OCI-LY1 (cell line): ENCODE data around the gene CEND1.
A peak's percentile ranks its signal among the peaks of the same experiment; 100 is the strongest.

ENCODE experiments used
- H2AFZ ChIP-seq: fragments of 200-600 bp; sonication (generic), shearing (Covaris generic); 2 replicates; pipeline ENCODE4 v1.6.0; 2014; ENCODE audit warnings: antibody characterized with exemption, mild to moderate bottlenecking, low read length
- H3F3A ChIP-seq: fragments of 200-600 bp; sonication (generic), shearing (Covaris generic); 2 replicates; pipeline ENCODE4 v1.6.0; 2014; ENCODE audit warnings: mild to moderate bottlenecking, antibody characterized with exemption, low read length, moderate library complexity; ENCODE audit not compliant: insufficient read depth
- H3K27ac ChIP-seq: fragments of 200-600 bp; sonication (generic); 2 replicates; pipeline ENCODE4 v1.5.1; 2014; ENCODE audit warnings: low read length, mixed run types, mild to moderate bottlenecking, low read depth; ENCODE audit not compliant: poor library complexity, severe bottlenecking
- H3K27me3 ChIP-seq: fragments of 200-600 bp; sonication (generic); 2 replicates; pipeline ENCODE4 v1.6.0; 2014; ENCODE audit warnings: antibody characterized with exemption, mild to moderate bottlenecking, low read length, moderate library complexity; ENCODE audit not compliant: insufficient read depth
- H3K36me3 ChIP-seq: fragments of 200-600 bp; sonication (generic); 2 replicates; pipeline ENCODE4 v1.6.1; 2014; ENCODE audit warnings: mild to moderate bottlenecking, antibody characterized with exemption, low read length, moderate library complexity, mixed read lengths; ENCODE audit not compliant: insufficient read depth
- H3K4me1 ChIP-seq: fragments of 200-600 bp; sonication (generic); 2 replicates; pipeline ENCODE4 v1.5.1; 2014; ENCODE audit warnings: mild to moderate bottlenecking, low read length, moderate library complexity; ENCODE audit not compliant: insufficient read depth, severe bottlenecking
- H3K4me2 ChIP-seq: fragments of 200-600 bp; sonication (generic), shearing (Covaris generic); 2 replicates; pipeline ENCODE4 v1.6.1; 2014; ENCODE audit warnings: low read length
- H3K4me3 ChIP-seq: fragments of 200-600 bp; sonication (generic); 2 replicates; pipeline ENCODE4 v1.5.1; 2014; ENCODE audit warnings: low read length, low read depth, mild to moderate bottlenecking, mixed read lengths; ENCODE audit not compliant: poor library complexity, severe bottlenecking
- H3K79me2 ChIP-seq: fragments of 200-600 bp; shearing (Covaris generic); 2 replicates; pipeline ENCODE4 v1.6.1; 2016; ENCODE audit warnings: mixed run types, low read length, mixed read lengths; ENCODE audit not compliant: insufficient read depth
- H3K9ac ChIP-seq: fragments of 200-600 bp; sonication (generic), shearing (Covaris generic); 2 replicates; pipeline ENCODE4 v1.6.1; 2014; ENCODE audit warnings: mild to moderate bottlenecking, low read length, mixed read lengths
- H3K9me2 ChIP-seq: fragments of 200-600 bp; sonication (generic), shearing (Covaris generic); 2 replicates; pipeline ENCODE4 v1.6.1; 2014; ENCODE audit warnings: low read depth, mild to moderate bottlenecking, low read length, mixed read lengths
- H3K9me3 ChIP-seq: fragments of 200-600 bp; shearing (Covaris generic); 2 replicates; pipeline ENCODE4 v1.6.1; 2014; ENCODE audit warnings: low read length, mixed read lengths
- H4K20me1 ChIP-seq: fragments of 200-600 bp; sonication (generic), shearing (Covaris generic); 2 replicates; pipeline ENCODE4 v1.6.0; 2016; ENCODE audit warnings: mild to moderate bottlenecking, low read length; ENCODE audit not compliant: insufficient read depth
- EZH2 ChIP-seq: fragments of 200-600 bp; sonication (generic), shearing (Covaris generic); IDR thresholded peaks from 2 replicates; pipeline ENCODE4 v1.8.0; 2017; ENCODE audit warnings: borderline replicate concordance, mixed run types, mild to moderate bottlenecking, antibody characterized with exemption, low read length, moderate library complexity, mixed read lengths
- TF ChIP-seq, protein P1 (sequence below): fragments of 200-600 bp; sonication (generic), shearing (Covaris generic); IDR thresholded peaks from 2 replicates; pipeline ENCODE4 v1.5.1; 2017; ENCODE audit warnings: mild to moderate bottlenecking, antibody characterized with exemption, low read length, moderate library complexity, mixed read lengths

The CEND1 gene

DNA sequence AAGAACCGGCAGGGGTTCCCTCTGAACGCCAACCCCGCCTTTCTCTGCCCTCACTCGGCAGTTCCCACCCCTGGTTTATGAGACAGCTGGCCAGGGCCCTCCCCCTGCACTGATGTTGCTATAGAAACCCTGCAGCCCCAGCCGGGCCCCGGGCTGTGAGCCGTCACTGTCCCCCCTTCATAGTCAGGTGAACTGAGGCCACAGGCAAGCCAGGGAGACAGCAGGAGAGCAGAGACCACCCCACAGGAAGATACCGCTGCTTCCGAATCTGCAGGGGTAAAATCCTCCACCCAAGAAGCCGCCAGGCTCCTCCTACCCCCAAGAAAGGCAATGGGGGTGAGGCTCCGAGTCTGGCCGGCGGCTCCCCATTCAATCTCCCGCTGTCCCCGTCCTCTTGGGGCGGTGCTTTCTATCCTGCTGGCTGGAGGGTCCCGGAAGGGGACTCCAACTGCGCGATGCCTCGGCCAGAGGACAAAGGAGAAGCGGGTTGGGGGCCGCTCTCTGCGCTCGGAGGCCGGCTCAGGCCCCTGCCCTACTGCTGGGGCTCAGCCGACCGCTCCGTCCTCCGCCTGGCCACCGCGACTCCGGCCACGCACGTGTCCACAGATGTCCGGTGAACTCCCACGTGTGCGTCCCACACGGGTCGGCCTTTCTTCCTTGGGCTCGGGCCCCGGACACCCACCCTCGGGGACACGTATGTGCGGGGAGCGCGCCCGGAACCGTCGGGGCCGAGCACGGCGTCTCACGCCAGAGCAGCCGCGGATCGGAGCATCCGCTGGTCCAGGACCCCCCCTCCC, 7.6 kb upstream of the CEND1 start:
- Histone ChIP-seq H3K4me3 (peak overlapping the region; percentile 86), H3K79me2 (no peaks in the 10 kb centered on the region), H3K36me3 (peaks cover 35% of the 10 kb centered on the region), H3K9me3 (no peaks in the 10 kb centered on the region), H3K9me2 (no peaks in the 10 kb centered on the region), H3K4me2 (peak overlapping the region; percentile 97), H3K4me1 (peaks cover 23% of the 10 kb centered on the region), H2AFZ (no peak overlapping the region), H3K27ac (peak overlapping the region; percentile 71), H4K20me1 (no peaks in the 10 kb centered on the region), H3F3A (no peaks in the 10 kb centered on the region), H3K27me3 (no peaks in the 10 kb centered on the region), H3K9ac (peak overlapping the region; percentile 83)
- TF ChIP-seq, protein P1, sequence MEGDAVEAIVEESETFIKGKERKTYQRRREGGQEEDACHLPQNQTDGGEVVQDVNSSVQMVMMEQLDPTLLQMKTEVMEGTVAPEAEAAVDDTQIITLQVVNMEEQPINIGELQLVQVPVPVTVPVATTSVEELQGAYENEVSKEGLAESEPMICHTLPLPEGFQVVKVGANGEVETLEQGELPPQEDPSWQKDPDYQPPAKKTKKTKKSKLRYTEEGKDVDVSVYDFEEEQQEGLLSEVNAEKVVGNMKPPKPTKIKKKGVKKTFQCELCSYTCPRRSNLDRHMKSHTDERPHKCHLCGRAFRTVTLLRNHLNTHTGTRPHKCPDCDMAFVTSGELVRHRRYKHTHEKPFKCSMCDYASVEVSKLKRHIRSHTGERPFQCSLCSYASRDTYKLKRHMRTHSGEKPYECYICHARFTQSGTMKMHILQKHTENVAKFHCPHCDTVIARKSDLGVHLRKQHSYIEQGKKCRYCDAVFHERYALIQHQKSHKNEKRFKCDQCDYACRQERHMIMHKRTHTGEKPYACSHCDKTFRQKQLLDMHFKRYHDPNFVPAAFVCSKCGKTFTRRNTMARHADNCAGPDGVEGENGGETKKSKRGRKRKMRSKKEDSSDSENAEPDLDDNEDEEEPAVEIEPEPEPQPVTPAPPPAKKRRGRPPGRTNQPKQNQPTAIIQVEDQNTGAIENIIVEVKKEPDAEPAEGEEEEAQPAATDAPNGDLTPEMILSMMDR = no peak
- TF ChIP-seq EZH2 = no peak

GRCh38 chr11:796565-797295, 6.8 kb upstream of the CEND1 start:
- peak overlapping the region; percentile 83 for H3K9ac ChIP-seq
- peak overlapping the region; percentile 71 for H3K27ac ChIP-seq
- TF ChIP-seq, protein P1 = no peak
- TF ChIP-seq EZH2 = no peak
- H3F3A ChIP-seq = no peaks in the 10 kb centered on the region
- no peaks in the 10 kb centered on the region for H3K27me3 ChIP-seq
- peak overlapping the region; percentile 97 for H3K4me2 ChIP-seq
- H2AFZ ChIP-seq = no peak overlapping the region
- no peaks in the 10 kb centered on the region for H4K20me1 ChIP-seq
- no peaks in the 10 kb centered on the region for H3K9me3 ChIP-seq
- peaks cover 28% of the 10 kb centered on the region; the same call in 1 of the 2 replicates for H3K36me3 ChIP-seq
- H3K9me2 ChIP-seq = no peaks in the 10 kb centered on the region
- H3K4me3 ChIP-seq = peak overlapping the region; percentile 86
- H3K4me1 ChIP-seq = peaks cover 23% of the 10 kb centered on the region
- H3K79me2 ChIP-seq = no peaks in the 10 kb centered on the region

GRCh38 chr11:795634-796564, 6.0 kb upstream of the CEND1 start:
- Histone ChIP-seq H3K27ac (peak overlapping the region; percentile 71), H3K4me1 (peaks cover 23% of the 10 kb centered on the region), H3K9me2 (no peaks in the 10 kb centered on the region), H4K20me1 (no peaks in the 10 kb centered on the region), H3F3A (no peaks in the 10 kb centered on the region), H3K9ac (peak overlapping the region; percentile 83), H3K36me3 (peaks cover 25% of the 10 kb centered on the region; the same call in 1 of the 2 replicates), H3K4me3 (peak overlapping the region; percentile 86), H2AFZ (no peak overlapping the region), H3K79me2 (no peaks in the 10 kb centered on the region), H3K27me3 (no peaks in the 10 kb centered on the region), H3K9me3 (no peaks in the 10 kb centered on the region), H3K4me2 (peak overlapping the region; percentile 97)
- TF ChIP-seq, protein P1 = no peak
- TF ChIP-seq EZH2 = no peak
